Pulmonary artery endothelial cell (primary cell): ENCODE measurements around the gene GRIA1. TPM values are rescaled to one million over a fixed set of nuclear protein-coding genes. Genes with fewer than 3 reads are reported as not detected.
A peak's percentile ranks its signal among the peaks of the same experiment; 100 is the strongest.

Experiments
- DNase-seq: peaks from one replicate; pipeline ENCODE4 v3.0.0-alpha.2; 2011; ENCODE audit warnings: low read depth, low spot score
- total RNA-seq: library from RNA; depleted of rRNA; stranded (reverse); fragments of >200 nt; gene quantifications from 2 replicates; pipeline ENCODE4 v1.2.3, GENCODE V29; 2014

Gene GRIA1
- total RNA-seq, 1 donor from 2014 or later, result not detected

DNA sequence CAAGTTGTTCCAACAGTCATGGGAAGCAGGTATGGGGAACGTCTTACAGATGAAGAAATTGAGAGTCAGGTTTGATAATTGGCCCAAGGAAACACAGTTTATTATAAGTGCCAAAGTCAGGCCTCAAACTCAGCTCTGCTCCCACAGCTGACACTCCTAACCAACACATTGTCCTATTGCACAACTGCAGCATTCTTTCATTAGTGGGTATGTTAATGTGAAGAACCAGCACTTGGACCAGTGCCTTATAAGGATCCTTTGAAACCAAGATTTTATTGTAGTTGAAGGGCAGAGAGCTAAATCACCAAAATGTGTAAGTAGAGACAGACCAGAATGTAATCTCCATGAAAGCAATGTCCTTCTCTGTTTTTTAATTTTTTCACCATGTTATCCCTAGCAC, 56.1 kb downstream of the GRIA1 start:
- no peak for DNase-seq

DNA sequence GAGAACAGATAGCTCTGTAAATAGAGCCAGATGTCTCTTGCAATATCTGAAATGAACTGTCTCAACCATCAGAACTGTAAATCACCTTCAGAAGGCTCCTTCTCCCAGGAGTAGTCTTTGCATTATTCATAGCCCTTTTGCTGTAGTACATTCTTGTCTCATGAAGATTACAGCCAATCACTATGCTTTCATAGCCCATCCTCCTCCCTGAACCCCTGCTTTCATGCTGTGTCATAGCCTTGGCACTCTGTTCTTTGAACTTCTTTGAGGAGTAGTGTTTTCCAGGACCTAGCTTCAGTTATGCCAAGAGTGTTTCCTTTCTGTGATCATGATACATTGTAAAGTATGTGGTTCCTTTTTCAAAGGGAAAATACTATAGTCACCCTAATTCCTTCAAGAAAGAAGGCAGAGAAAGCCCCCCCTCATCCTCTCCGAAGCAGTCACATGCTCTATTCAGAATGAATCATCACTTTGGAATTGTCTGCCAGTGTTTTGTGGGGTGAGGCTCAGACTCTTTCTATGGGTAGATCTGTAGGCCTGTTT, 61.1 kb downstream of the GRIA1 start:
- peak; percentile 79 for DNase-seq

GRCh38 chr5:153552886-153553285, 62.4 kb downstream of the GRIA1 start:
- no peak for DNase-seq

- DNase-seq, result no peak
These were observed 65.1 kb downstream of the GRIA1 start for GRCh38 chr5:153555420-153556114.

GRCh38 chr5:153558957-153559356, 68.5 kb downstream of the GRIA1 start:
- no peak for DNase-seq

DNA sequence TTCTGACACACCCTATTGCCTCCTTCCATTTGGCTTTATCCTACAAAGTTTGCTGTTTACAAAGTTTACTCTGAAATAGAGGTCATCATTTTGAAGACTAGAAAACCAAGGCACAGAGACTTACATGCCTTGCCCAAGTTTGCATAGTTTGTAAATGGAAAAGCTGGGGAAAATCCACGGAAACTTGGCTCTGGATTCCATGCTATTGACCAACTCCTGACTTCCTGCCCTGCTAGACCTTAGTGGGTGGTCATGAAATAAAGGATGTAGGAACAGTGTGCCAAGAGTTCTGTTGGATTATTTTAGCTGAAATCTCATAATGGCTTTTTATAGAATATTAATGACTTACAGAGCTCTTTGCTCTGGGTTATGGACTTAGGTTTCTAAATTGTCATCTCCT, 69.5 kb downstream of the GRIA1 start:
- no peak for DNase-seq

DNA sequence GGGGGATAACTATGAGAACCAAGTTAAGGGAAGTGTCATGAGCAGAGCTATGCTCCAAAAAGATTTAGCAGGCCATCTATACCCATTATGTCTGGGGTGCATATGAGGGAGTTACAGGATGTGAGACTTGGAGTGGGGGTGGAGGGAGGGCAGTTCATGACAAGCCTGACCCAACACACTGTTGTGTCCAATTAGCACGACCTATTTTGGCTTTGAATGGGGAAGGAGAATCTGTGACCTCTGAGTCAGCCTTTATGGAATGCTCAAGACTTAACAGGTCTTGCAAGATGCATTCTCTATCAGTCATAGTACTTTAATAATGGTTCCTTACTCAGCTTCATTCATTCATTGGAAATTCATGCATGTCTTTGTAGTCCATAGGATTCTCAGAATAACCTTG, 71.7 kb downstream of the GRIA1 start:
- DNase-seq, result no peak

DNA sequence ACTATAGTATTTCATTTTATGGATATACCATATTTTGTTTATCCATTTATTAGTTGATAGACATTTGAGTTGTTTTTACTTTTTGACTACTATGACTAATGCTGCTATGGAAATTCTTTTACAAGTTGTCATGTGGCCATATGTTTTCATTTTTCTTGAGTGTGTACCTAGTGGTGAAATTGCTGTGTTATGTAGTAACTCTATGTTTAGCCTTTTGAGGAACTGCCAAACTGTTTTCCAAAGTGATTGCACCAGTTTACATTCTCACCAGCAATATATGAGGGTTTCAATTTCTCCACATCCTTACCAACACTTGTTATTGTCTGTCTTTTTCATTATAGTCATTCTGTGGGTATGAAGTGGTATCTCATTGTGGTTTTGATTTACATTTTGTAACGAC, 75.4 kb downstream of the GRIA1 start:
- no peak for DNase-seq

DNA sequence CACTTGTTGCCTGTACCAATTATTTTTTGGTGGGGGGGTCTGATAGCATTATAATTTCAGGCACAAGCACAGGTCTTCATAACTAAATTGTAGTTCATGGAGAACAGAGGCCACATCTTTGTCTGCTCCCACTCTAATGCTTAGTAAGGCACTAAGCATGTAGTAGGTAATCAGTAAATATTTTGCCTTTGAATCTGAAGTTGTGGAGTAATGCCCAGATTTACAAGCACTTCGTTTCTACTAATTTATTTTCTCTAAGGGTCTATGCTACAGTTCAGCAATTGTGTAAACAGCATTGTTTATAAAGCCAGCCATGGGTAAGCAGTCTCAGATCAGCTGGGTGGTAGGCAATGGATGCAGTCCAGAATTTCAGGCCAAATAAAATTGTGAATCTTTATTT, 78.6 kb downstream of the GRIA1 start:
- DNase-seq, result no peak

- no peak for DNase-seq
These were observed 80.7 kb downstream of the GRIA1 start for GRCh38 chr5:153571162-153571561.

GRCh38 chr5:153572411-153573145, 82.1 kb downstream of the GRIA1 start:
- no peak for DNase-seq

DNA sequence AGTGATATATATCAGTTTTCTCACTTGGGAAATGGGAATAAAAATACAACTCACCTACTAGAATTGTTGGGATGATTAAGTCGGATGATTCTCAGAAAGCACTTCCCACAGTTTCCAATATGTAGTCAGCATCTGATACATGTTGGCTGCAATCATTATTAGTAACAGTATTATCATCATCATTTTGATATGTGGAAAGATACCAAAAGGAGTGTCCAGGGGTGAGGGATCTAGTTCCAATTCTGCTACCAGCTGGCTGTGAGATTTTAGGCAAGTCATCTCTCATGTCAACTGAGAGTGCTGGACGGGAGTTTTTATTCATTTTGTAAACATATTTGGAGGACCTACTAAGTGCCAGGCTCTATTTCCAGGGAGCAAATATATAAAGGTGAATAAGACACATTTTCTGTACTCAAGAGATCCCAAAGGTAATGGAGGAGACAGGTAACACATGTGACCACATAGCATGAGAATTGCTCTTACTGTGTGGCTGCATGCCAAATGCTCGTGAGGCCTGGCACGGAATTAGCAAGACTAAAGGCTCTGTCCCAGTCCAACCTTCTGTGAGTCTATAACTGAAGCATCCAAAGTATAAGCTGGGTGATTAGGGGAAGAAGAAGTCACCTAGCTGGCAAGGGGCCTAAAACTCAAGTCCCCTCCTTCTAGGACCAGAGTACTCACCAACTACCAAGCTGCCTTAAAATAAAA, 83.0 kb downstream of the GRIA1 start:
- DNase-seq, result no peak

DNA sequence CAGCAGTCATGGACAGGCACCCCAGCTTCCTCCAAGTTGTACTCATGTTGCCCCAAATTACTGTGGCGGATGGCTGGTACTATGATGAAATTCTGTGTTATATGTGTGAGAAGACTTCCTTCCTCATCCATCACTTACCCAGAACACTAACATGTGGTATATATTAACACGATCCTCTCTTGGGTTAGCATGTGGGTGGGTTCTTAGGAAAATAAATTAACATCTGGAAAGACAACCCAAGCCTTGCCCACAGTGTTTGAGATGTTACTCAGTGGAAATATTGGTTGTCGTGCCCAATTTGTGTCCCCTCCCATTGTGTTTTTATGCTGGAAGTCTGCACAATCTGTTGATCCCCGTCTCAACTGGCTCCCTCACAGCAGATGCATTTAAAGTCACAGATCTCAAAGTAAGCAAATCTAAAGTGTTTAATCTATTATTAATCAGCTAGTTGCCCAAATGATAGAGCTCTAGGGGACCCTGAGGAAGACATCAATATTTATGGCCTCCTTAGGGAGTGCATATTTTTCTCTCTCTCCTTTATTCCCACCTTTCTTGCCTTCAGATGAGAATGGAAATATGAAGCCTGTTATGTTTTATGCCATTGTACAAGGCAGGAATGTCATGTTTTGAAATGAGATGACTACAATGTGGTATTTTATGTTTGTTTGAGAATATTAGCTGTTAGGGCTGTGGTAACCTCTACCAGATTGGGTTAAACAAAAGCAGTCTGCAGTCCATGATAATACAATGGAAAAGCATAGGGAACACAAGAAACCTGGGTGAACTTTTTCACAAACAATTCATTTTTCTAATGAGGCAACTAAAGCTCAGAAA, 93.9 kb downstream of the GRIA1 start:
- DNase-seq, result no peak

DNA sequence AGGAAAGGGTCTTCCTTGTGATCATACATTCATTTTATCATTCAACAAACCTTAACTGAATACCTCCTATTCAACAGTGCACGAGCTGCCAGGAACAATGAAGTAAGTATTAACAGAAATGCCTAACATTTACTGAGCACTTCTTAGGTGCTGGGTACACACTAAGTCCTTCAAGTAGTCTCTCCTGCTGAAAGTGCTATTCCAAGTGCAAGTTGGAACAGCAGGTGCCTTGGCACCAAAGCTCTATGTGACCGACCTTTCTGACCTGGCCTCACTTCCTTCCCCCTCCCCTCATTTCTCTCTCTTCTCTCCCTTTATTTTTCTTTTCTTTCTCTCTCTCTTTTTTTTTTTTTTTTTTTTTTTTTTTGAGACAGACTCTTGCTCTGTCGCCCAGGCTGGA, 94.5 kb downstream of the GRIA1 start:
- DNase-seq, result no peak

- DNase-seq, result no peak
These were observed 95.3 kb downstream of the GRIA1 start for GRCh38 chr5:153585622-153586277.

DNA sequence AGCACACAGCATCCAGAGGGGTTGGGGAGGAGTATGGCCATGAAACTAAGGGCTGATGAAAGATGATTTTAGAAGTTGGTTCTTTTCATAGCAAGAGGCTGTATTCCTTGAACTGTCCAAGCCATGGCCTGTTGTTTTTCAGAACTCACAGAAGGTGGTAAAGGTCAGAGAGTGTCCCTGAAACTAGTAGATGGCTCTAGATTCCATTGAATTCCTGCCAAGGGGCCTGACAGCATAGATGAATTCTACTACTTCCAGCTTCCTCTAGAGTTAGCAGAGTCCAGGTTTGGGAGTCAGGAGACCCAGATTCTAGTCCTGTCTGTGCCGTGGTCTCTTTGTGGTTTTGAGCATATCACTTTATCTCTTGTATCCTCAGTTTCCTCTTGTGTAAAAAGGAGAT, 101.6 kb downstream of the GRIA1 start:
- no peak for DNase-seq

DNA sequence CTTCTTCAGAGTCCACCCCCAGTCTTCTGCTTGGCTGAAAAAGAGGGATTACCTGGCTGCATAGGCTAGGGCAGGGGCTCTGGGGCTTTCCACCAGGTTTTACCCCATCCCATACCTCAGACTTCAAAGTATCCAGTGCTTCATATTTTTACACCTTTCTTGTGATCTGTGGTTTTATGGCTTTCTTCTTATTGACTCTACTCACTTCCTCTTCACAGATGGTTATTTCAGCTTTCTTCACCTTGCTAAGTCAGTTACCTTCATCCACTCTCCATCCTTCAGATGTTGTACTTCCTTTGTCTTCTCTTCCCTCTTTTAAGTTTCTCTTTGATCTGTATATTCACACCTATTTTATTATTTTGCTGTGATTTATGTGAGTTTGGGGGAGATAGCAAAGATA, 104.3 kb downstream of the GRIA1 start:
- DNase-seq, result no peak

DNA sequence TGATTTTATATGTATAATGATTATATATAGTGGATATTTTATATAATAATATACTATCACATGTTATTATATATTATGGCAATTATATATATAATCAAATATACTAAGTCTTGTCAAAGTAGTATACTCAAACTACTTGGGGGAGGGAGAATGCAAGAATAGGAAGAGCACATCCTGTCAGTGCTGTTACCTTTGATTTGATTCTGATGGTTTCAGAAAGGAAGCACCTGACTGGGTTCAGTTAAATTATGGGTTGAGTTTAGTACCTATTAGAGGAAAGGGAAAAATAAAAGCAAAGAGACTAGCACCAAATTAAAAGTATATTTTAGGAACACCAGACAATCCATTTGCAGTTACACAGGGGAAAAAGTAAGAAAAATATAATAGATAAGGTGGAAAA, 107.6 kb downstream of the GRIA1 start:
- no peak for DNase-seq

DNA sequence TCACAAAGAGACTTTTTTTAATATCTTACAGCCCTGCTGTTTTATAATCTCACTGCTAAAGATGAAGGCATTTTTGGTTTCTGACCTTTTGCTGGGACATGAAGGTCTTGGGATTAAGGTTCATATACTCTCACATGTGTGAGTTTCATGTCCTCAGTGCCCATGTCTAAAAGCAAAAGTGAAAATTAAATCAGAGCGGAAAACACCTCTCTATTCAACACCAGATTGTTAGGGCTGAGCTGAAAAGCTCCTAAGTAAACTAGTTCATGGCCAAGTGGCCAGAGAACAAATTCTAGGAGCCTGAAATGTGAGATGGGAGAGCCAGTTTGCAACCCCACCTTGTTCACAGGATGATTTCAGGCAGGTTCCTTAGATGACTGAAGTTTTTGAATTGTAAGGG, 110.9 kb downstream of the GRIA1 start:
- DNase-seq, result no peak

DNA sequence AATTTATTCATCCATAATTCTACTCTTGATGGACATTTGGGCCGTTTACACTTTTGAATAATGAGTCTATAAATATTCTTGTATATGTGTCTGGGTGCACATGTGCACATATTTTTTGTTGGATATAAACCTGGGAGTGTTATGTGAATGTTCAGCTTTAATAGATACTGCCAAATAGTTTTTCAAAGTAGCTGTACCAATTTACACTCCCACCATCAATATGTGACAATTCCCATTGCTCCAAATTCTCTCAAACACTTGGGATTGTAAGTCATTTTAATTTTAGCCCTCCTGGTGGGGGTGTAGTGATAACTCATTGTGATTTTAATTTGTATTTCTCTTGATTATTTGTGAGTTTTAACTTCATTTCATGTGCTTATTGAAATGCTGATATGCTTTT, 114.9 kb downstream of the GRIA1 start:
- DNase-seq, result no peak

DNA sequence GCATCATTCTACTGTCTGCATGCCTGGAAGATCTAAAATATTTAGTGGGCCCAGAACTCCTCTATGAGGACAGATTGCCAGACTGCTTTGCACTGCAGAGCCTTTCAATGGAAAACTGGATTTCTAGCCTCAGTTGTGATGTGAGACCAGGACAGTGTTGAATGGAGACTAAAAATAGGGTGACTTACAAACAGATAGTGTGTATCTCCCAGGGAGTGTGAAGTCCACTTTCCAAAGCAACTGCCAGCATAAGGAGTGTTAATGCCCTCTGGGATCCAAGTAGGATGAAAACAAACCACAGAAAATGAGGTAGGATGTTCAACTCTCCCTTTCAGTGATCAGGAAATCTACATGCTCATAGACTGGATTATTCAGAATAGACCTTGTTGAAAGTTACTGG, 119.5 kb downstream of the GRIA1 start:
- no peak for DNase-seq
